Stimulated activated CD8-positive, alpha-beta memory T cell treated with anti-CD3 and anti-CD28 coated beads, Interleukin-7, amount 100 ng/mL, for 48 hours (primary cell): ENCODE results near the gene SMARCB1.

Experiments used
- DNase-seq, 2 donors: peaks; one replicate each; pipeline ENCODE4 v3.0.0-alpha.2; 2020; ENCODE audit warnings: low read depth in 1 of 2; ENCODE audit errors: extremely low read depth in 1 of 2

Gene SMARCB1

DNA sequence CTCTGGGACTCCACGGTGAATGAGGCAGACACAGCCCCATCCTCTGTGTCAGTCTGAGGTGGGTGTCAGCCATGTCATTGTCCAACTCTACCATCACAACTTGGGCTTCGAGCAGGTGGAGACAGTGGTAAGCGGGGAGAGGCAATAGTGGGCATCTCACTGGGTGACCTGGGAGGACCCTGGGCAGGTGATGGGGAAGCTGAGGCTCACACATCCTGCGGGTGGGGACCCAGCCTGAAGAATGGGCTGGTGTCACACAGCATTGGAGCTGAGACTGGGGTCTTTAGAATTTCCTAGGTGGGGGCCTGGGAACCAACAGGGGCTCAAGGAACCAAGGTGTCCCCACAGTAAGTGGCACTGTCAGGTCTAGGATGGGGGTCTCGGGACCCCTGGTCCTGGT lies 7.0 kb upstream of the SMARCB1 start:
- DNase-seq: no peak

DNA sequence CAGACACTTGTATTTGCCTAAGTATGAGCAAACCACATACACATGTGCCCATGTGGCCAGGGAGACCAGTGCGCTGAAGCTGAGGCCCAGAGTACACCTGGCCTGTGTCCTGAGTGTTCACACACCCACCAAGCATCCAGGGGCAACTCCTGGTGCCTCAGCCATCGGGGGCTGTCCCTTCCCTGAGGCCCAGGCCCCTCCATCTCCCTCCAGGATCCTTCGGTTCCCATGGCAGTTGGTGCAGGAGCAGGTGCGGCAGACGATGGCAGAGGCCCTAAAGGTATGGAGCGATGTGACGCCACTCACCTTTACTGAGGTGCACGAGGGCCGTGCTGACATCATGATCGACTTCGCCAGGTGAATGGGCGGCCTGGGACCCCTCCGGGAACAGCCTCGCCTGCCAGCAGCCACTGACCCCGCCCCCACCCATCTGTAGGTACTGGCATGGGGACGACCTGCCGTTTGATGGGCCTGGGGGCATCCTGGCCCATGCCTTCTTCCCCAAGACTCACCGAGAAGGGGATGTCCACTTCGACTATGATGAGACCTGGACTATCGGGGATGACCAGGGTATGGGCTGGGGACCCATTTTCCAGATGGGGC lies 6.5 kb upstream of the SMARCB1 start:
- DNase-seq: no peak

DNA sequence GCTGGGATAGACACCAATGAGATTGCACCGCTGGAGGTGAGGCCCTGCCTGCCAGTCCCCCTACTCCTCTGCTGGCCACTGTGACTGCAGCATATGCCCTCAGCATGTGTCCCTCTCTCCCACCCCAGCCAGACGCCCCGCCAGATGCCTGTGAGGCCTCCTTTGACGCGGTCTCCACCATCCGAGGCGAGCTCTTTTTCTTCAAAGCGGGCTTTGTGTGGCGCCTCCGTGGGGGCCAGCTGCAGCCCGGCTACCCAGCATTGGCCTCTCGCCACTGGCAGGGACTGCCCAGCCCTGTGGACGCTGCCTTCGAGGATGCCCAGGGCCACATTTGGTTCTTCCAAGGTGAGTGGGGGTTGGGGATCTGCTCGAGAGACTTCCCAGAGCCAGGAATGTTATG lies 5.7 kb upstream of the SMARCB1 start:
- DNase-seq: no peak

DNA sequence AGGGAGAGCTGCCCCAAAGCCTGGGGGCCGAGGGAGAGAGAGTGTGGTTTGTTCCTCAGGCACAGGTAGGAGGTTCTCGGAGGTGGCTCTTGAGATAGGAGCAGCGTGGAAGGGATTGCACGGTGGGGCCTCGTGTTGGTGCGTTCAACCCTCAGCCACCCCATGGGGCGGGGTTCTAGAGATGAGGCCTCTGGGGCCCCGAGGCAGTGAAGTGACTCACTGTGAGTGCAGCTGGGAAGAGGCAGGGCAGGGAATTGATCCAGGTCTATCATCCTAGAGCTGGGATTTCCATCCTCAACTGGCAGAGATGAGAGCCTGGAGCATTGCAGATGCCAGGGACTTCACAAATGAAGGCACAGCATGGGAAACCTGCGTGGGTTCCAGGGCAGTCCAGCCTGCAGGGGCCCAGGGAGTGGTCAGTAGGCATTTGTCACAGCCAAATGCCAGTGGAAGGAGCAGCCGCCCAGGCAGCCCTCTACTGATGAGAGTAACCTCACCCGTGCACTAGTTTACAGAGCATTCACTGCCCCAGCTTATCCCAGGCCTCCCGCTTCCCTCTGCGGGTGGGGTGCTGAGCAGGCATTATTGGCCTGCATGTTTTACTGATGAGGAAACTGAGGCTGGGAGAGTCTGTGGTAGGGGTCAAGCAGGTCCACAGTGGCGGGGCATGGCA lies 5.1 kb upstream of the SMARCB1 start:
- no peak for DNase-seq

DNA sequence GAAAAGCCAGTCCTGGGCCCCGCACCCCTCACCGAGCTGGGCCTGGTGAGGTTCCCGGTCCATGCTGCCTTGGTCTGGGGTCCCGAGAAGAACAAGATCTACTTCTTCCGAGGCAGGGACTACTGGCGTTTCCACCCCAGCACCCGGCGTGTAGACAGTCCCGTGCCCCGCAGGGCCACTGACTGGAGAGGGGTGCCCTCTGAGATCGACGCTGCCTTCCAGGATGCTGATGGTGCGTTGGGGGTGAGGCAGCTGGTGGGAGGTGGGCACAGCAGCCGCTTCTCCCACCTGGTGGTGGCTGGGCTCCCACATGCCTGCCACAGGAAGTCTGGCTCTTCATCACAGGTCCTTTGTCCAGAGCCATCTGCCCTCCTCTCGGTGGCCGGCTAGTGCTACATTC lies 4.5 kb upstream of the SMARCB1 start:
- DNase-seq: no peak

DNA sequence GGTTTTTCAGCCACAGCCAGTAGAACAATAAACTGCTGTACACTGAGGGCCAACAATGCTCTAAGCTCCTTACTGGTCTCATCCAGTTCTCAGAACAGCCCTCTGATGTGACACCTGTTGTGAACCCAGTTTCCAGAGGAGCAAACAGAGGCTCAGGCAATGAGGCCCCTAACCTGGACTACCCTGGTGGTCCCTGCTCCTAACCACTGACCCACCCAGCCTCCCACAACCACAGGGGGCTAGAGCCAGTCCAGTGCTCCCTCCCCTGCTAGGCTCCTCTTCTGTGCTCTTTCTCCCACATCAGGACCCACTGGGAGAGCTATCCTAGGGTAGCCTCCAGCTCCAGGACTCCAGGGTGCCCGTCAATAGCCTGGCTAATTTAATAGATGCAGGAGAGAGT lies 4.1 kb upstream of the SMARCB1 start:
- no peak for DNase-seq

DNA sequence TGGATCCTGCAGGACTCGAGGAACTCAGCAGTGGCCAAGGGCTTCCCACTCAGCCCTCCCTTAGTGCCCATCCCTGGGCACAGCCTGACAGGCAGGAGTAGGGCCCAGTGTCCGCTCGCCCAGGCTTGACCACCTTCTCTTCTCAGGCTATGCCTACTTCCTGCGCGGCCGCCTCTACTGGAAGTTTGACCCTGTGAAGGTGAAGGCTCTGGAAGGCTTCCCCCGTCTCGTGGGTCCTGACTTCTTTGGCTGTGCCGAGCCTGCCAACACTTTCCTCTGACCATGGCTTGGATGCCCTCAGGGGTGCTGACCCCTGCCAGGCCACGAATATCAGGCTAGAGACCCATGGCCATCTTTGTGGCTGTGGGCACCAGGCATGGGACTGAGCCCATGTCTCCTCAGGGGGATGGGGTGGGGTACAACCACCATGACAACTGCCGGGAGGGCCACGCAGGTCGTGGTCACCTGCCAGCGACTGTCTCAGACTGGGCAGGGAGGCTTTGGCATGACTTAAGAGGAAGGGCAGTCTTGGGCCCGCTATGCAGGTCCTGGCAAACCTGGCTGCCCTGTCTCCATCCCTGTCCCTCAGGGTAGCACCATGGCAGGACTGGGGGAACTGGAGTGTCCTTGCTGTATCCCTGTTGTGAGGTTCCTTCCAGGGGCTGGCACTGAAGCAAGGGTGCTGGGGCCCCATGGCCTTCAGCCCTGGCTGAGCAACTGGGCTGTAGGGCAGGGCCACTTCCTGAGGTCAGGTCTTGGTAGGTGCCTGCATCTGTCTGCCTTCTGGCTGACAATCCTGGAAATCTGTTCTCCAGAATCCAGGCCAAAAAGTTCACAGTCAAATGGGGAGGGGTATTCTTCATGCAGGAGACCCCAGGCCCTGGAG lies 3.3 kb upstream of the SMARCB1 start:
- DNase-seq: no peak

DNA sequence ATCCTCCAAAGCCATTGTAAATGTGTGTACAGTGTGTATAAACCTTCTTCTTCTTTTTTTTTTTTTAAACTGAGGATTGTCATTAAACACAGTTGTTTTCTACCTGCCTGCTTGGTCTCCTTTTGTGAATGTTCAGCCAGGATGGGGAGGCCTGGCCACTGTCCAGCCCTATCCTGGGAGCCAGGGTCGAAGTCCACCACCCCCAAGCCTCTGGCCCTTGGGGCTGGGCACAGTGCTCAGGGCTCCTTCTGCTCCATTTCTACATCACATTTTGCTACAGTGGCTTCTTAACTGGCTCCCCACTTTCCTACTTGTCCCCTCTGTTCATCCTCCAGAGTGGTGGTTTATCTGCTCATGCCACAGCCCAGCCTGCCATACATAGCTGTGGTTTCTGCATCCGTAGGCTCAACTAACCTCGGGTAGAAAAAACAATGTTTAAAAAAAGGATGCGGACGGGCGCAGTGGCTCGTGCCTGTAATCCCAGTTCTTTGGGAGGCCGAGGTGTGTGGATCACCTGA lies 2.5 kb upstream of the SMARCB1 start:
- DNase-seq: no peak

DNA sequence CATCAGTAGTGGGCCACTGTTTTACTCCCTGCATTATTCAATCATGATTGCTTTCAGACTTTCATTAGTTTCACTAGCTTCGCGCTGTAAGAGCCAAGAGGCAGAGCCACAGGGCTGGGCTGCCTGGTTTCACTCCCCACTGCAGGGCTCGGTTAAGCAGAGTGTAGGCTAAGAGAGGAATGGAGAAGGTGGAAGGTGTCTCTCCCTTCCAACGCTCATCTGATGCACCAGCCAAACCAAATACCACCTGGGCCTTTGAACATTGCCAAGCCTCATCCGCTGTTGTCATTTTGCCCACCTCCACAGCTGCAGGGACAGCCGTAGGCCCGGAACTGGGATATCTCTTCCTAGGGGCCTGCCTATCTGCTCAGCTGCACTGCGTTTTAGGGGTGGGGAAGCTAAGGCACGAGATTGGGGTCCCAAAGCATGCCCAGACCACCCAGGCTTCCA lies 480 bp upstream of the SMARCB1 start:
- no peak for DNase-seq

DNA sequence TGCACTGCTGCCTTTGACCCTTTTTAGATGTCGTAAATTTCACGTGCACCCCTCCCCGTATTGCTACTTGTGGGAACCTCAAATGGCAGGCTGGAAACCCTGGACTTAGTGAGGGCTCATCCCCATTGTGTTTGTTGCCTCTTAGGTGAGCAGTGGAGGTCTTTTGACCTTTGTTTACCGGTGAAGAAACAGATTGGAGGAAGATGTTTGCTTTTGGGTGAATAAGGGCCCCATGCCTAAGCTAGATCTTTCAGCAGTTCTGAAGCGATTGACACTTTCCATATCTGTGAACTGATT lies 782 bp downstream of the SMARCB1 start:
- DNase-seq: no peak

DNA sequence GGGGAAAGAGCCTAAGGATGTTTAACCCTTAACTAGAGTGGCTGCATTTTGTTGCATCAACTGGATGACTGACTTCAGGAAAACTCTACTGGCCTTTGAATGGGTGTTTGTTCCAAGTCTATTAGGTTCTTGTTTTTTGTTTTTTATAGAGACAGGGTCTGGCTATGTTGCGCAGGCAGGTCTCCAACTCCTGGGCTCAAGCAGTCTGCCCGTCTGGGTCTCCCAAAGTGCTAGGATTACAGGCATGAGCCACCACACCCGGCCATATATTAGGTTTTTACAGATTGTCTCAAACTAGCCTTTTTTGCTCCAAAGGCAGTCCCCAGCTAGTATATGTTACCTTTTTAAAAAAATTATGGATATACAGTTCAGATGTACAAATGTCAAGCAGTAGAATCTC lies 1.1 kb downstream of the SMARCB1 start:
- DNase-seq: no peak

DNA sequence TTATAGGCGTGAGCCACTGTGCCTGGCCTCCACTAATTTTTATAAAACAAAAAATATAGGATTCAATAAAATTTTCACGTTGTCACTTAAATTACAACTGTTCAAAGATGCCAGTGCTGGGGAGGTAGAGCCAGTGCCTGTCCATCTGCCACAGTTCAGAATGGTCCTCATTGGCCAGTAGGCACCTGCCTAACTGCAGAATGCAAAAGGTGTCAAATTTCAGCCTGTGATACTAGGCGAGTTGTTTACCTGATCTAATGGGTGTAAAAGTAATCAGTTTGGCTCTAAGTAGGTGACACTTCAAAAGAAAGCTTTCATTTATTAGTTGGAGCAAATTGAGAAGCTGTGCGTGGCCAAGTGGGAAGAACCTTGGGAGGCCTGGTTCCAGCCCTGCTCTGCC lies 2.4 kb downstream of the SMARCB1 start:
- no peak for DNase-seq

DNA sequence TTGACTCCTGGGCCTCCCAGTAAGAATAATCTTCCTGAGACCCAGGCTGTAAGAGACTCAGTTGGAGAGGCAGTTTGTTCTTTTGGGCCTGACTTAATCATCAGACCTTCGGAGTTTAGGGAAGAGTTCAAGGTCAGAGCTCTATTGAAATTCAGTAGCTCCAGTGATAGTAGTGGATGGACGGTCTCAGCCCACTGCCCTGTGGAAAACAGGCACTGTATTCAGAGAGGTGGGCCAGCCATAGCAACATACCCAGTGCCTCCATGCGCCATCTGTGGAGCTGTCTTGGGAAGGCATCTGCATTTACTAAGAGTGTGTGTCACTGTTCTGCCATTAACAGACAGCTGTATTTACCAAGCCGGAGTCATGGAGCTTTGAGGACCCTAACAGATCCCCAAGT lies 2.9 kb downstream of the SMARCB1 start:
- no peak for DNase-seq

DNA sequence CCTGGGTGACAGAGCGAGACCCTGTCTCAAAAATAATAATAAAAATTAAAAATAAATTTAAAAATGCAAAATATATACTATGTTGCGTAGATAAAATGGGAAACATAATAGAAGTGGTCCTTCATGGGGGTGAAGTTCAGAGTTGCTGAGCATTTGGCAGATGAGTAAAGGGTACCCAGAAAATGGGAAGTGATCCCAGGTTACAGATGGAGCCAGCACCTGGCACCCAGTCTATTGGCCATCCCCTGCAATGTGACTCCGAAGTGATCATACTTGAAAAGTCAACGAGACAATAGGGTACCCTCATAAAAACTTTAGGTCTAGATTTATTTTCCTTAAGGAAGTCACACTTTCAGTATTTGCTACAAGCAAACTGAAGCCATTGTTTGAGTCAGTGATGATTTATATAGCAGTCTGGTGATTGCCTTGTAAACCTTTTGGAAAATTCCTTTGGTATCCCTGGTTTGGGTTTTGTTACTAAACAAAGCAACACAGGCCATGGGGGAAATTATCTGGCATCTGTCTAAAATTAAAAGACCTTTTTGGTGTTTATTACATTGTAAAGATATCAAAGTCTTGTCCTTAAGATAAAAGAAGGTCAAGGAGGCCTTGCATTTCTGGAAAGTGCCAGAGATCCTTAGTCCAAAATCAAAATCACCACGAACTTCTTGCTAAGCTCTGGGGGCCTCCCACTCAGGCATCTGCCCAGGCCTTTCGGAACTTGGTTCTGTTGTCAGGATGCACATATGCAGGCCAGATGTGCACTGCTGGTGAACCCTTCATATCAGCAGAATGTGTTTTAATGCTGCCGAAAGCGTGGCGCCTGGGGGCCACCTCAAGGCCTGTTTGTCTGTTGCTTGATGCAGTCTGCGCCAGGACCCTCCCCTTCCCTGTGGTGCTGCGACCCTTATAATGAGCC lies 4.3 kb downstream of the SMARCB1 start:
- DNase-seq: no peak

DNA sequence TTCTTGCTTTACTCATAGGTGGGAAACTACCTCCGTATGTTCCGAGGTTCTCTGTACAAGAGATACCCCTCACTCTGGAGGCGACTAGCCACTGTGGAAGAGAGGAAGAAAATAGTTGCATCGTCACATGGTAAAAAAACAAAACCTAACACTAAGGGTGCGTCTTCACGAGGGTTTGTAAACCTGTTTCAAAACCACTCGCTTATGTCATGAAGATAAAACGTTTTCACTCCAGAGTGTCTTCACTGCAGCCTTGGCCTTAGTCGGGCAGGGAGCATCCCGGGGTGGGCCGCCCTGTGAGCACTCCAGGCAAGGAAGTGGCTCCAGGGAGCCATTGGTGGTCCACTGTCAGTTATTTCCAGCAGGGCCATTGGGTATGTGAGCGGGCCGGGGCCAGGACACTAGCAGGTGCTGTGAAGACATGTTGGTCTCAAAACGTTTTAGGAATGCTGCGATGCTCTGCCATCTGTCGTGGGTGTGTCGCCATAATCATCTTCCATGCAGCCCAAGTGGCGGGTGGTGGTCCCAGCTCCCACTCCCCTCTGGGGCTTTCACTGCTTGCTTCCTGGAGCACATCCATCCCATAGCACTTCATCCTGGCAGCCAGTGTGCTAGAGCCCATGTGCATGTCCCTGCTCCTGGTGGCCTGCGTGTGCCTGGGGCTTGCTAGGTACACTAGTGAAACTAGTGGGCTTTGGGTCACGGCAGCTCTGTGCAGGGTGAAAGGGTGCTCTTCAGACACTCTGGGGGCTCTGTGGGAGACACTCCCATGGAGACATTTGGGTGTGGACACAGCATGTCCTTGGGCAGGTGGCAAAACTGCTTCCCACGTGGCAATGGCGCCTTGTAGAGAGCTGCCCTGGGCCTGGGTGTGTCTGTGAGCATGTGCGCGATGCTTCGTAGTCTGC lies 5.2 kb downstream of the SMARCB1 start:
- DNase-seq: no peak

DNA sequence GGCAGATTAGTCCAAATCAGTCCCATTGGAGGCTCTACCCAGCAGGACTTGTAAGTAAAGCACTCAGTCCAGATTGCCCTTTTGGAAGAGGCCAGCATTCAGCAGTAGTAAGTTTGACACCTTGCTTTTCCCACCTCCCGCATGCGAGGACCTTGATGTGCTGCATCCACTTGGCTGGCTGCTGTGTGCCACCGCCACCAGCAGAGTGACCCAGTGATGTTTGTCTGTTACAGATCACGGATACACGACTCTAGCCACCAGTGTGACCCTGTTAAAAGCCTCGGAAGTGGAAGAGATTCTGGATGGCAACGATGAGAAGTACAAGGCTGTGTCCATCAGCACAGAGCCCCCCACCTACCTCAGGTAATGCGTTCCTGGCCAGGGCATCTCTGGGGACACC lies 6.6 kb downstream of the SMARCB1 start:
- no peak for DNase-seq

DNA sequence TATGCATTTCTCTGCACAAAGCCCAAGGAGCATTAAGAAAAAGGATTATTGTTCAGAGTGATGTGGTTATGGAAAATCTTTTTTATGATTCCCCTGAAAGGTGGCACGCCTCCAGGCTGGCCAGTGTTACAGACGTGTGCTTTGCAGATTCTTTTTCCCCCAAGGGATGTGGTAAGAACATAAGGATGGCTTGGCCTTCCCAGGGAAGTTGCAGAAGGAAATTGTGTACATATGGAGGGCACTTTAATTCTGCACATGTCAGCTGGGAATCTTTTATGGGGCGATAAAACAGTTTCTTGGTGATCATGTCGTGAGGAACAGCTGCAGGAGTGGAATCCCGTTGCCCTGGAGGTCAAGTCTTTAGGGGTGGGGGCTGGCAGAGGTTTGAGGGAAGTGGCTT lies 9.7 kb downstream of the SMARCB1 start:
- no peak for DNase-seq

DNA sequence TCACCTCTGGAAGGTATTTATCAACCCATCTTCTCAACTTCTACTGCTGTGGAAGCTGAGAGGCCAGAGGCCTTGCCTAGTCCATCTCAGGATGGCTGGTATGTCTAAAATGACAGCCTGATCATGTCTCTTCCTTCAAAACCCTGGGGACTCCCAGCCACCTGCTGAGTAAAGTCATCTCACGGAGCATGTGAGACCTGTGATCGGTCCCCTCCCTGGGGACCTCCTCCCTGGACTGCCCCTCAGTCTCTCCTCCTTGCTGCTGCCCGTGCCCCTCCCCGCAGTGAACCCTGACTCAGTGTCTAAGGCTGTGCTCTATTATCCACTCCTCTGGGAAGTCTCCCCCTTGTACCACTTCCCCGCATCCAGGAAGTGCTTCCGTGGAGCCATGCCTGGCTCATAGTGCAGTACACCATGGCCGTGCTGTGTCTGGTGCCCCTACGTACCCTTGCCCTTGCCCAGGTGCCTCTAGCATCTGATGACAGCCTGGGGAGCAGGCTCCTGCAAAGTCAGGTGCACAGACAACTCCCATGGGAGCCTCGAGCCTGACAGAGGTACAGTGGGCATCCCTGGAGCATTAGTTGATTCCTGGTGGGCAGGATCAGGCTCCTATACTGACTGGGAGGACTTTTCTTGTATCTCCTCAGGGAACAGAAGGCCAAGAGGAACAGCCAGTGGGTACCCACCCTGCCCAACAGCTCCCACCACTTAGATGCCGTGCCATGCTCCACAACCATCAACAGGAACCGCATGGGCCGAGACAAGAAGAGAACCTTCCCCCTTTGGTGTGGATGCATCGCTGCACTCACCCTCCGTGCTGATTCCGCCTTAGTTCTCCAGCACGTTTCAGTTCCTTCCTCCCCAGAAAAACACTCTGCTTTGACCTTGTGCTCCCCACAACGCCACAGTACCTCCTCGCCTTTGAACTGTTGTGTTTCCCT lies 13.8 kb downstream of the SMARCB1 start:
- no peak for DNase-seq
